NCI-H748 (cell line): ENCODE measurements around the gene NMUR1.
A peak's percentile ranks its signal among the peaks of the same experiment; 100 is the strongest.

ENCODE experiments used
- DNase-seq: peaks from one replicate; lab custom pipeline; 2025; ENCODE audit not compliant: unreplicated experiment; lab: John Stamatoyannopoulos, UW

The NMUR1 gene

GRCh38 chr2:231526341-231527090 lies 3.7 kb downstream of the NMUR1 start:
- no peak for DNase-seq

- no peak for DNase-seq
Observed at GRCh38 chr2:231525248-231526163, 4.7 kb downstream of the NMUR1 start.

- no peak for DNase-seq
Observed at GRCh38 chr2:231524477-231525247, 5.6 kb downstream of the NMUR1 start.

- no peak for DNase-seq
Observed at GRCh38 chr2:231523451-231524285, 6.6 kb downstream of the NMUR1 start.

GRCh38 chr2:231522418-231523180 lies 7.6 kb downstream of the NMUR1 start:
- DNase-seq = no peak

GRCh38 chr2:231521443-231521842 lies 8.8 kb downstream of the NMUR1 start:
- no peak for DNase-seq

- DNase-seq = no peak
Observed at GRCh38 chr2:231519975-231520555, 10.2 kb downstream of the NMUR1 start.

GRCh38 chr2:231518771-231519170 lies 11.5 kb downstream of the NMUR1 start:
- DNase-seq = no peak

- DNase-seq = no peak
Observed at GRCh38 chr2:231515603-231516002, 14.6 kb downstream of the NMUR1 start.

GRCh38 chr2:231514951-231515297 lies 15.3 kb downstream of the NMUR1 start:
- no peak for DNase-seq

- DNase-seq = peak; percentile 98
Observed at GRCh38 chr2:231514225-231514950, 15.9 kb downstream of the NMUR1 start.

- no peak for DNase-seq
Observed at GRCh38 chr2:231513746-231514224, 16.5 kb downstream of the NMUR1 start.

- peak; percentile 15 for DNase-seq
Observed at GRCh38 chr2:231512222-231512621, 18.0 kb downstream of the NMUR1 start.

GRCh38 chr2:231503766-231504165 lies 26.5 kb downstream of the NMUR1 start:
- no peak for DNase-seq

- no peak for DNase-seq
Observed at GRCh38 chr2:231502596-231502995, 27.6 kb downstream of the NMUR1 start.

GRCh38 chr2:231497651-231498050 lies 32.6 kb downstream of the NMUR1 start:
- no peak for DNase-seq

- no peak for DNase-seq
Observed at GRCh38 chr2:231494669-231495068, 35.6 kb downstream of the NMUR1 start.

- no peak for DNase-seq
Observed at GRCh38 chr2:231490801-231491200, 39.4 kb downstream of the NMUR1 start.

GRCh38 chr2:231489990-231490389 lies 40.3 kb downstream of the NMUR1 start:
- no peak for DNase-seq
